IPS-11a (cell line): ENCODE measurements around the gene ACOX1.

Experiments
- H3K4me3 ChIP-seq: one replicate; pipeline ENCODE4 v1.5.1; 2013; ENCODE audit warnings: low read depth, low read length, control low read depth

Gene ACOX1

DNA sequence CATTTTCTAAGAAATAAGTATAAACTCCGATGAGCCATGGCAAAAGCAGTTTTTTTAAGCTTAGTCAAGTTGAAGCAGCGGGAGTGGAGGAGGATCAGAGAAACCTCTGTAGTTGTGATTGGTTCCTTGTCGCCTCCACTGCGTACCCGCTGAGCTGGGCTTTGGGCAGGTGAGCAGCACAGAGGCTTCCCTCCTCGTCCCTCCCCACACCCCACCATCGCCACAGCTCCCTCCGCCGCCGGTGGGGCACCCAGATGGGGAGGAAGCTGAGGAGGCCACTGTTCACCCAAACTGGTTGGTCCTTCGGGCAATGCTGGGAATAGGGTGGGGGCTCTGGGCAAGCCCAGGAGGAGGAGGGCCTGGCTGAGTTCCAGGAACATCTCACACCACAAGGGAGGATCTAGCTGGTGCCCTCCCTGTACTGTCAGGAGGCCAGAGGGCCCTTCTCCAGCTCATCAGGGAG lies 69.1 kb downstream of the ACOX1 start:
- no peak overlapping the region for H3K4me3 ChIP-seq

DNA sequence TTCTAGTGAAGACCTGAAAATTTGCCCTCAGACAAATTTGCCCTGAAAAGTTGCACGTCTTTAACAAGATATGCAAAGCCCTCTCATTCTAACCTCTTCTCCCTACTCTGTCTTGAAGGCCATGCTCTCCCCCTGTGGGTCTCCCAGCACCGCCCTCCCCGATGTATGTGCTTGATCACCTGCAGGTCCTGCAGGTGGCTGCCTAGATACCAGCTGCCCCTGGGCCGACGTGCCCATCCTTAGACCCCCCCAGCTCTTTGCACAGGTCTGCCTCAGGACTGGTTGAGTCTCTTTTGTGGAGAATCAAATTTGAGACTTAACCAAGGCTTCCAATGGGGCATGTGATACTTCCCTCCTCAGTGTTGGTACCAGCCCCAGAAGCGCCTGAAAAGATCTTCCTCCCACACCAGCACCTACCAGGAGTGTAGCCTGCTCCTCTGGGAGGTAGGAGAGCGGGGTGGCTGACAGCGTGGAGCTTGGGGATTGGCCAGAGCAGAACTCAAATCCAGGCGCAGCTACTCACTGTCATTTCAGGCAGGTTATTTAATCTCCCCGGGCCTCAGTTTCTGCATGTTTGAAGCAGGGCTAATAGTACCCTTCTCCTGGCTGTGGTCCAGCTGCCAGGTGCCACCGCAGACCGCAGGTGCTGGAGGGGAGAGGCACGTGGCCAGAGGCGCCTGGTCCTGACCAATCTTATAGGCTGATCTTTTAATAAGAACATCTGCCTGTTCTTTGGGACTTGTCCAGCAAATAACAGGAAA lies 69.7 kb downstream of the ACOX1 start:
- no peak overlapping the region for H3K4me3 ChIP-seq

DNA sequence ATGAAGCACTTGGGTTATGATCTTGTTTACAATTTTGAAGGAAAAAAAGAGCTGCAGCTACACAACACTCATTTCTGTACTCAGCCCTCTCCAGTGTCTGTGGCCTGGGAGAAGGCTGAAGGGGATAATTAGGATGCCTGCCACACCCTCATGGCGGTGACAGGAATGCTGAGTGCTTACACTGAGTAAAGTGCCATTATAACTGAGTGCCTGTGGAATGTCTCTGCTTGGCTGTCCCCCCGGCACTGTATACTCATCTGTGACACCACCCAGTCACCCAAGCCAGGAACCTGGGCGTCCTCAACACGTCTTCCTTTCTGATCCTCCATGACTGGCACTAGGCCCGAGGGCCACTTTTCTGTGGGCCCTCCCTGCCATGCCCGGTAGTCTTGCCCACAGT lies 70.8 kb downstream of the ACOX1 start:
- H3K4me3 ChIP-seq, result no peak overlapping the region

DNA sequence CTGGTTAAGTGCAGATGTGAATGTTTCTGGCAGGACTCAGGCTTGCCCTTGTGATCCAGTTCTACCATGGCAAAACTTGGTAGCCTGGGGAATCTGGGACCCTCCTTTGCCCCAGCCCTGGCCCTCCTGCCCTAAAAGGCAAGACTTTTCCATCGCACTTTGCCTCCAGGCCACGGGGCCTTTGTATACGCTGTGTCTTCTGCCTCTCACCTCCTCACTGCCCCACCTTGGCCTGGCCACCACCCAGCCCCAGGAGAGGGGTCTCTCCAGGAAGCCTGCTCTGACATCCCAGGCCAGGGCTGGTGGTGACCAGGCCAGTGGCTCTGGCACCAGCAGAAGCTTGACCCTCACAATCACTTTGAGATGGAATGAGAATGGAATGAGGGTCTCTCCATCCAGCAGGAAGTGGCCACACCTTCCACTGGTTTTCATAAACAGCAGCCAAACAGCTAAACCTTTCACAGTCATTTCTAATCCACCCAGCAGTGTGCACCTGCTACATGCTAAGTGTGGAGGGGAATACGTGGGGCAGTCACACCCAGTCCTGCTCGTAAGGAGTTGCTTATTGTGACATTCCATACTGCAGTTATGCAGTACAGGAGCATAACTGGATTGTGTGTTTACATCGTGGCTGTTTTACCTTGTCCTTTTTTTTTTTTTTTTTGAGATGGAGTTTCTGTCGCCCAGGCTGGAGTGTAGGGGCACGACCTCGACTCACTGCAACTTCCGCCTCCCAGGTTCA lies 72.7 kb downstream of the ACOX1 start:
- H3K4me3 ChIP-seq, result no peak overlapping the region

DNA sequence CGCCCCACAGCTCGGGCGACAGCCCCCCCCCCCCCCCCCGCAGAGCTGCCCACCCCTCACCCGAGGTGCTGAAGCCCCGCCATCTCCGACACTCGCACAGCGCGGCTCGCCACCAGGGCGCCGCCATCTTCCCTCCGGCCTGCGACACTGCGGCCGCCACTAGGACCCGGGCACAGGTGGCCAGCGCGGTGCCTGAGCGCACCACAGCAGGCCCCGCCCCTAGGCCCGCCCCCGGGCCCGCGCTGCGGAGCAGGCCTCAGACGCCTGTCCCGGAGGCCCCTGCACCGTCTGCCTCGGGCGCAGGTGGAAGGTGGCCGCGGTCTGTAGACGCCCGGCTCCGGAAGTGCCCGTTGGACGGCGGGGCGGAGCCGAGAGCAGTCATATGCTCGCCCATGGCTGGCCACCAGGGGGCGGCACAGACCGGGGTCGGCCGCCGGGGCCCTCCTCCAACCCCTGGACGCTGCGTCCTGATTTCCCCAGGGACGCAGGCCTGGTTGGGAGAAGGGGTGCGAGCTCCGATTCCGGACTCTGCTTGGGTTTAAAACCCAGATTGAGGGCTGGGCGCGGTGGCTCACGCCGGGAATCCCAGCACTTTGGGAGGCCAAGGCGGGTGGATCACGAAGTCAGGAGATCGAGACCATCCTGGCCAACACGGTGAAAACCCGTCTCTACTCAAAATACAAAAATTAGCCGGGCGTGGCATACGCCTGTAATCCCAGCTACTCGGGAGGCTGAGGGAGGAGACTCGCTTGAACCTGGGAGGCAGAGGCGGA lies 74.0 kb downstream of the ACOX1 start, which contains the start of gene MRPL38:
TSS of gene MRPL38 (minus strand) at position 136 of the 773 bp plus-strand sequence. CDS start at position 127, 9 bp downstream.
- H3K4me3 ChIP-seq, result peak within 1 kb of the TSS; percentile 73

DNA sequence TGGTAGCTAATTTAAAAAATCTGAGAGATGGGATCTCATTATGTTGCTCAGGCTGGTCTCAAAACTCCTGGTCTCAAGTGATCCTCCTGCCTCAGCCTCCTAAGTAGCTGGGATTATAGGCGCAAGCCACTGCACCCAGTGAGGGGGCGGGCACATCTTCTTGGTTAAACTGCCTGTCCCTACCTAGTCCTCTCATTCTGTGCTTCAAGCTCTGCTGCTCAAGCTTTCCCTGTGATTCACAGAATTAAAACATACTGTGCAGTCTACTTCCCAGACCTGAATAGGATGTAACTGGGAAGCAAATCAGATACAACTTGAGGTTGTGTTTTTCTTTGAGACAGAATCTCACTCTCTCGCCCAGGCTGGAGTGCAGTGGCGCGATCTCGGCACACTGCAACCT lies 76.6 kb downstream of the ACOX1 start:
- no peak overlapping the region for H3K4me3 ChIP-seq

DNA sequence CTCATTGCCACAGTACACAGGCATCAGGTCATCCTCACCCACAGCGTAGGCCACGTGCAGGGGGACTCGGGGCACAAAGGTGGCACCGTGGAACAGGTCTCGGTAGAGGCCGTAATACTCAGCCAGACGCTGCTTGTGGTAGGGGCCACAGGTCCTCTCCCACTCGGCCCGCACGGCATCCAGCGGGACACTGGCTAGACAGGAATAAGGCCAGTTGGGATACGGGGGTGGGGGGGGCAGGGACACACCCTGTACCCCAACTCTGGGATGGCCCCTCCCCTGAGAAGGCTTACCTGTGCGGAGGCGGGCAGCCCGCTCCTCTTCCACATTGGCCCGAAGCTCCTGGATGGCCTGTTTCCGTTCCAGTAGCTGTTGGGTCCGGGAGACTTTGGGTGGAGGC lies 77.2 kb downstream of the ACOX1 start:
- H3K4me3 ChIP-seq, result no peak overlapping the region

DNA sequence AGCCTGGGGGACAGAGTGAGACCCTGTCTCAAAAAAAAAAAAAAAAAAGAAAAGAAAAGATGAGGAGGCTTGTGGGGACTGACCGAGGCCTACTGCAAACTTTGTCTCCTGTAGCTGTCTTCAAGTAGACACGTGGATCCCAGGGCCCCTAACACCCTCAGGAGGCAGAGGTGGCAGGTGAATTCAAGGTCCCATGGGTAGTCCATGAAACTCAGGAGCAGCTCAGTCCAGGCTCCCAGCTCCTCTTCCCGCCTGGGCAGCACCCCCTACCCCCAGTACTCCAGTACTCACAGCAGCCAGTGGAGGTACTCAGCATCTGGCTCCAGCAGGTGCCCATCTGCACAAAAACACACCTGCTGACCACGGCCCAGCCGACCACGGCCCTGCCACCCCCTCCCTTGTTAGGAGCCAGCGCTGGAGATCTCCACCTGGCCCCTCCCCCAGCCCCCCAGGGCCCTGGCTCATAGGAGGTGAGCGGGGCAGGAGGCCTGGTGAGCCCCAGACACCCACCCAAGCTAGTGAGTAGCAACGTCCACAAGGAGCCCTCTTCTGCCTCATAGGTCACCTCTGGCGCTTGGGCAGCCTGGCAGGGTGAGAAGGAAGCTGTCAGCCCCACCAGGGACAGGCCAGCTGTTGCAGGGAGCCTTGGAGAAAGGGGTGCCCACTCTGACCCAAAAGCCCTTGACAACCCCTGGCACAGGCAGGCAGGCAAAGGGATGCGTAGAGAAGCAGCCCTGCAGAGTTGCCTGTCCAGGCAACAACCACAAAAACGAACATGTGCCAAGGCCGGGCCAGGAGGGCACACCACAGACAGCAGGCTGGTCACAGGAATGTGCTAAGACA lies 78.1 kb downstream of the ACOX1 start:
- no peak overlapping the region for H3K4me3 ChIP-seq

DNA sequence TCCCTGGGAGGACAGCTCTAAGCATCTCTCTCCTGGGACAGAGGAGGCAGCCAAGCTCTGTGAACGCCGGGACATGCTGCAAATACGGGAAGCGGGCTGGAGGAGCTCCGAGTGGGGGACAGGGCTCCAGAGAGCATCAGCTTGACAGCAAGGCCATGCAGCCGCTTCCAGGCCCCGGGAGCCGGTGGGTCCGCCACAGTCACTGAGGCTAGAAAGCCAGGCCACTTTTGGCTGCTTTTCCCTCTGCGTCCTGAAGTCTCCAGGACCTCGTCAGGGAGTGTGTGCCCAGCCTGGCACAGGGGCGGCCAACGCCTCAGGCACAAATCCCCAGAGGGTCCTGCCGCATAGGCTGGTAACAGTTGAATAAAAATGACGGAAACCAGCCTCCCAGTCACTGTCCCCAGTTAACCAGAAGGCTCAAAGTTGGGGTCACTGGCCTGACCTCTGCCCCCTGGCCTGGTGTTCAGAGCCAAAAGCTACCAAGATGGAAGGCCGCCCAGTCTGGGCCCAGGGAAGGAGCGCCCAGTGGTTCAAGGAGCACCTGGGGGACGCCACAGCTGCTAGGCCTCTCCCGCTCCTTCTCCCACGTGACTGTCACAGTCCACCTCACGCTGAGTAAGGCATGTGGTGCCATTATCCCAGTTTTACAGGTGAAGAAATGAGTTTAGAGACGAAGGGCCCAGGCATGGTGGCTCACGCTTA lies 79.0 kb downstream of the ACOX1 start:
- H3K4me3 ChIP-seq, result no peak overlapping the region

DNA sequence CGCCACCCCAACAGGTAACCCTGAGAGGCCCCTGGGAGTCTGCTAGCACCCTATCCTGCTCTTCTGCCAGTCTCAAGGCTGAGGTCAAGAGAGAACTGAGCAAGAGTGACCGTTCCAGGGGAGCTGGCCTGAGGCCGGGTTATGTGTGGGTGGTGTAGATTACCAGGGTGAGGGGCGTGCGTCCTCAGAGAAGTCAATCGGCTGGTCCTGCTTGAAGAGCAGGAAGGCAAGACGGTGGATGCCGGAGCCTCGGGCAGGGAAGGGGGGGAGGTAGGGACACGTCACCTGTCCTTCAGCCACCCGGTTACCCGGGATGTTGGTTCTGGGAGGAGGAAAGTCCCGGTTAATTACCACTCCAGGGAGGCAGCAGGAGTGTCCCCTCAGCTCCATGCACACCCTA lies 79.6 kb downstream of the ACOX1 start:
- no peak overlapping the region for H3K4me3 ChIP-seq

DNA sequence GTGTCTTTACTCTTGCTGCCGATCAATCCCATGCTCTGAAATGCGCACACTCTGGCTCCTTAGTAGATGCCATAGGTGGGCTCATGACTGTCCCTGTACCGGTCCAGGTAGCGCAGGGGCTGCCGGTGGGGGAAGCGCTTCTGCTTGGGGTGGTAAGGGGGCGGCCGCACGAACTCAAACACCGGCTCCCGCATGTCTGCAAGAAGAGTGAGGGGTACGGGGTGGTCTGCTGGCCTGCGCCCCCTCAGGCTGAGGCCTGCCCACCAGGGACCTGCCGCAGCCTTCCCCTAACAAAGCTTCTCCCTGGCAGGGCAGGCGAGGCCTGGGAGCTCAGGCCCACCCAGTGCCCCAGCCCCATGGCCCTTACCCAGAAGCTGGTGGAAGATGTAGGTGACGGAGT lies 80.2 kb downstream of the ACOX1 start:
- no peak overlapping the region for H3K4me3 ChIP-seq

DNA sequence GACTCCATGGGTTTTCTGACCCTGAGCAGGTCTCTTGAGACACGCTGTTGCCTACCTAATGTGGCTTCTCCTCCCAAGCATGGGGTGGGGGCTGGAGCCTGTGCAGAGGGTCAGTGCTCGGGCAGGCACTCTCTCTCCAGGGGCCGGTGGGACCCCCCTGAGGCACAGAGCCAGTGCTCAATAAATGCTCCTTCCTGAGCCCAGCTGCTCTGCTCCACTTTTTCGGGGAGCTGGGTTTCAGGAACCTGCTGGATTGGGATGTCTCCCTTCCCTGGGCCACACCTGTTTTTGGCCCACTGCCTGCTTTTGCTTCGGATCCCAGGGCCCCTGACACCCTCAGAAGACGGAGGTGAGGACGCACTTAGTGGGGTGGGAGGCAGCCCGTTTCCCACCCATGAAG lies 80.9 kb downstream of the ACOX1 start:
- H3K4me3 ChIP-seq, result no peak overlapping the region

DNA sequence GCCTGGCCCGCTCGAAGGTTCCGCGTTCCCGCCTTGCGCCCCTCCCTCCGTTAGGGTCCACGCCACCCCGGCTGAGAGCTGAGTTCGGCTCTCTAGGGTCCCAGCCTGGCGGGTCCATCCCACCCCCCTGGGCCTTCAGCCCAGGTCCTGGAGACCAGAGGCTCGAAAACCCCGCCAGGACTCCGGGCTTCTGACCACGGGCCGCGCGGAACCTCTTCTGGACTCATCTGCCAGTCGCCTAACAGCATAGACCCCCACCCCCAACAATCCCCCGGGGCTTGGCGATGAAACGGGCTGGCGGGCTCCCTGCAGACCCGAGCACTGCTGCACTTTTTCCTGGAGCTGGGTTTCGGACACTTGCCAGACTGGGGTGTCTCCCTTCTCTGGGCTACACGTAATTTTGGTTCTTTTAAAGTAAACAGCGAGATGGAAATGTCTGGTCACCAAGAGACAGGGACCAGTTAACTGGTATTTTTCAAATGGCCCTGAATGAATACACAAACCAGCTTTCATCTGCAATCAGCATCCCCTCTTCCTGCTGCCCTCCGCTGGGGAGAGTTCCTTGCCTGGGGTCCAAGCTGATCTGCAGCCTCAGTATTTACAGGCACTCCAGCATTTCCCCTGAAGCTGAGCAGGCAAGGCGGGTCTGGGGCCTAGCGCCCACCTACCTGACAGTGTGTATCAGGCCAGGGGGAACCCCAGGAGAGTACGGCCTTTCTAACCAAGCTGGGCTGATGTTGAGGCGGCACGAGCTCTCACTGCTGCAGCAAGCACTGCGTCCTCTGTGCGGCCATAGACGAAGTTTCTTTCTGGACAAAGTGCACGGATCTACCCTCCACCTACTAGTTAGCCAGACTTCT lies 81.6 kb downstream of the ACOX1 start:
- peak overlapping the region; percentile 4 for H3K4me3 ChIP-seq

DNA sequence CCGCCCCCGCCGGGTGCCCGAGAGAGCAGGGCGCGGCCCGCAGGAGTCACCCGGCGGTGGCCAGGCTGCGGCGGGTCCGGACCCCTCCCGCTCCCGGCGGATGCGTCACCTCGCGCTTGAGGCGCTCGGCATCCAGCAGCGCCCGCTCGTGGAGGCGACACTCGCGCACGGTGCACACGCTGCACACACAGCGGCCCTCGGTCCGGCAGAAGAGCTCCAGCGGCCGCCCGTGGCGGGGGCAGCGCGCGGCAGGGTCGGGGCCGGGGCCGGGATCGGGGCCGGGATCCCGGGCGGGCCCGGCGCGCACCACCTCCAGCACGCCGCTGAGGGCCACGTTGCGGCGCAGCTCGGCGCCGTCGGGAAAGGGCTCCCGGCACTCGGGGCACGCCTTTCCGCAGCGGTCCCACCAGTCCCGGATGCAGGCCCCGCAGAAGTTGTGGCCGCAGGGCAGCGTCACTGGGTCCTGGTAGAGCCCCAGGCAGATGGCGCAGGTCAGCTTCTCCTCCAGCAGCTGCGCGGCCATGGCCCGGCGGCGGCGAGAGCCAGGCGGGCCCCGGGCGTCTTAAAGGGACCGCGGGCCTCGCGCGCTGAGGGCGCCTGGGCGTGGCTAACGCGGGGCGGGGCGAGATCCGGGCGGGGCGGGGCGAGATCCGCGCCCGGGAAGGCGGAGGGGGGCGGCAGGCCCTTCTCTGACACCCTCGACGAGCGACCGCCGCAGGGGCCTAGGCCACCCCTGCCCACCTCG lies 82.4 kb downstream of the ACOX1 start, which contains the start of gene TRIM65:
TSS of gene TRIM65 (minus strand) at position 537 of the 745 bp plus-strand sequence. CDS start at position 523, 14 bp downstream.
- H3K4me3 ChIP-seq, result peak within 1 kb of the TSS; percentile 74

DNA sequence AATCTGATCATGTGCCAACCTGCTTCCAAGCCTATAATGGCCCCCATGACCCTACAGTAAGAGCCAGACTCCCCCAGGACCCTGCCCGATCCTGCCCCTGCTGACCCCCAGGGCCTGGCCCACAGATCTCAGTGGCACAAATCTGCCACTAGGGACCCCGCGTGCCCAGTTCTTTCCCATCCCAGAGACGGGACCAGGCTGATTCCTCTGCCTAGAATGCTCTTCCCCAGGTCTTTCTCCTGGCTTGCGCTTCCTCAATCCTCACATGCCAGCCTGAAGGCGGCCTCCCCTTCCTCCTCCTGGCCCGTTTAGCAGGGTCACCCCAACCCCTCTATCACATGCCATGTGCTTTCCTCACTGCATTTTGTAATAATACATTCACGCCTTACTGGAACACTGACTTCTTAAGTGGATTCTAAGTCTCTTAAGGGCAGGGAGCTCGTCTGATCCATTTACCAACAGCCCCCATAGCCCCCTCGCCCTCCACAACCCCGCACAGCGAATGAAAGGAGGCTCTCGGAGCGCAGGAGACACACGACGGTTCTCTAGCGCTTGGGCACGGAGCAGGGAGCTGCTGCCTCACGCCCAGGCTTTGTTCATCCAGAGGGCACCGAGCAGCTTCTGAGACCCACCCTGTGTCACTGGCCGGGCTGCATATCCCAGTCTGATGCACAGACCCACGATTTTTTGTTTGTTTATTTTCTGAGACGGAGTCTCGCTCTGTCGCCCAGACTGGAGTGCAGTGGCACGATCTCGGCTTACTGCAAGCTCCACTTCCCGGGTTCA lies 83.4 kb downstream of the ACOX1 start:
- peak overlapping the region; percentile 74 for H3K4me3 ChIP-seq

DNA sequence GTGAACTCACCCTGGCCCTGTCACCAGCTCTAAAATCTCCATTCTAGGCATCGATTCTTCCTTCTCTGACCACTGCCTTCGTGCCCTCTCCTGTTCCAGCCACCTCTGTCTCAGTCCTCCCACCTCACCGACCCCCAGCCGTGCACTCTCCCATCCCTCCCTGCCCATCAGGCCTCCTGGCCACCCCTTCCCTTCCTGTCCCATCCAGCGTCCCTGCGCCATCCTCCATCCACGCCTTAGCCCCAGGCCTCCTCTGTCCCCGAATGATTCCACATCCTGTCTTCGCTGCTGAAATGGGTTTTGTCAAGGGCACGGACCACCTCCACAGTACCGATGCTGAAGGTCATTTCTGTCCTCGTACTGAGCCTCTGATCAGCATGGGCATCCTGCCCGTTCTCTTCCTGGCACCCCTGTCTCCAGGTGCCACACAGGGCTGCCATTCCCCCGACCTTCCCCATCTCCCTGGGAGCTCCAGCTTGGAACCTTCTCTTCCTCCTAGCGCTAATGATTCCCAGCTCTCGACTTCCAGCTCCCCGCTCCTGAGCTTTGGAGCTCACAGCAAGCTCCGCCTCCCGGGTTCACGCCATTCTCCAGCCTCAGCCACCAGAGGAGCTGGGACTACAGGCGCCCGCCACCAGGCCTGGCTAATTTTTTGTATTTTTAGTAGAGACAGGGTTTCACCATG lies 84.8 kb downstream of the ACOX1 start:
- no peak overlapping the region for H3K4me3 ChIP-seq
